NCI-H526 treated with DMSO at 0.1 percent for 48 hours (cell line): ENCODE measurements around the gene BANP.
"Not testable (repeated sequence)": the region's sequence is repeated elsewhere in the genome, so short reads cannot be mapped to it uniquely, and the experiment has no call there.

ENCODE experiments used
- DNase-seq: peaks from one replicate; lab custom pipeline; 2025; lab: John Stamatoyannopoulos, UW

The BANP gene

DNA sequence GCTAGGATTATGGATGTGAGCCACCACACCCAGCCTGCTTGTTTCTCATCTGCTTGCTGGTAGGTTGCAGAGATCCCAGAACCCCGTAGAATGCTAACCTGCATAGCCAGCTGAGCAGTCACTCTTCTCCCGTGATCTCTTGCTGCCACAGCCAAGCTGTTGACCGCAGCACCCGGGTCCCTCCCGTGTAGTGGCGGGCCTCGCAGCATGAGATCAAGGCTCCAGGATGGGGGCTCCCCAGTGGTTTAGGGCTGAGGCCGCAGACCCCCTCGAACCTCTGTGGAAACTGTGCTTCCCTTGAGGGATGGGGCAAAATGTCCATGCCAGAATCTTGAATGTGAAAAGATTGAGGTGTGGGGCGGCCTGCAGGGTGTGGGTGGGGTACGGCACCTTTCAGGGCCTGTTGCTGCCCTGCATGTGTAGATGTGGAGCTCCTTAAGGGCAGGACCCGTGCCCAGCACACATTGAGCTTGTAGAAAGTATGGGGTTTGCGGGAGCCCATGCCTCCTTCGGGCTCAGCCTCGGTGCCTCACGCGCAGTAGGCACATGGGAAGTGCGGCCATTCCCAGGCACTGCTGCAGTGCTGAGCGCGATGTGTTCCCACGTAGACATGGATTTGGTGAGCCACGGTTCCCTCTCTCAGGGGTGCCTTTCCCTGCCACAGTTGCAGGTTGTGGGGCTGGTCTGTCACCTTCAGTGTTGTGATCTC, 99.9 kb downstream of the BANP start:
- no peak for DNase-seq

- DNase-seq, result no peak
Measured at GRCh38 chr16:88052661-88053060, 101.4 kb downstream of the BANP start.

DNA sequence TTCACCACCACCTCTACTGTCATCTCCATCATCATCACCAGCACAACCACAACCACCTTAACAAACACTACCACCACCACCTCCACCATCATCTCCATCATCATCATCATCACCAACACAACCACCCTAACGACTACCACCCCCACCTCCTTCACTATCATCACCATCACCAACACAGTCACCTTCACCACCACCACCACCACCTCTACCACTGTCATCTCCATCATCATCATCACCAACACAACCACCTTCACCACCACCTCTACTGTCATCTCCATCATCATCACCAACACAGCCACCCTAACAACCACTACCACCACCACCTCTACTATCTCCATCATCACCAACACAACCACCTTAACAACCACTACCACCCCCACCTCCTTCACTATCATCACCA, 102.2 kb downstream of the BANP start:
- DNase-seq, result not testable (repeated sequence)

- DNase-seq, result no peak
Measured at GRCh38 chr16:88055356-88055755, 104.1 kb downstream of the BANP start.

GRCh38 chr16:88056212-88056611, 105.0 kb downstream of the BANP start:
- no peak for DNase-seq

- DNase-seq, result no peak
Measured at GRCh38 chr16:88057656-88058055, 106.4 kb downstream of the BANP start.

GRCh38 chr16:88058136-88058535, 106.9 kb downstream of the BANP start:
- DNase-seq, result no peak

GRCh38 chr16:88058817-88059216, 107.6 kb downstream of the BANP start:
- DNase-seq, result no peak

- no peak for DNase-seq
Measured at GRCh38 chr16:88059701-88060386, 108.6 kb downstream of the BANP start.

- DNase-seq, result no peak
Measured at GRCh38 chr16:88060524-88061219, 109.4 kb downstream of the BANP start.

DNA sequence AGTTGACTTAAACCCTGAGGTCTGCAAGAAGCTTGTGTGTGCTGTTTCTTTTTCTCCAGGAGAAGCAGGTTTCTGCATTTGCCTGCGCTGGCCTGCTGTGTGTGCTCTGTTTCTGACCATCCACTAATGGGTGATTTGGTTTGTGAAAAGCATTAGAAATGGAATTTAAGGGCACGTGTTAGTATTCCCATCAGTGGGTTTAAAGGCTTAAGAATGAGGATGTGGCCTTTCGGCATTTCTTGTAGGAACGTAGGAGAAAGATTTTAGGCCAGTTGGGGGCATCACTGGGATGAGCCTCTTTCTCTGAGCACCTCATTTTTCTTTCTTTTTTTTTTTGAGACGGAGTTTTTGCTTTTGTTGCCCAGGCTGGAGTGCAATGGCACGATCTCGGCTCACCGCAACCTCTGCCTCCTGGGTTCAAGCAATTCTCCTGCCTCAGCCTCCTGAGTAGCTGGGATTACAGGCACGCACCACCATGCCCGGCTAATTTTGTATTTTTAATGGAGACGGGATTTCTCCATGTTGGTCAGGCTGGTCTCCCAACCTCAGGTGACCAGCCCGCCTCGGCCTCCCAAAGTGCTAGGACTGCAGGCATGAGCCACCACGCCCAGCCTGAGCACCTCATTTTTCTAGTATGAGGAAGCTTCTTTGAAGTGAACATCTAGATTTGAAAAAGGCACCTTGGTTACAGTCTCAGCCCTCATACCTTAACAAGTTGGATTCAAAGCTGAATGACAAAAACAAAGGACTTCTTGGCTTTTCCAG, 110.3 kb downstream of the BANP start:
- DNase-seq, result no peak

DNA sequence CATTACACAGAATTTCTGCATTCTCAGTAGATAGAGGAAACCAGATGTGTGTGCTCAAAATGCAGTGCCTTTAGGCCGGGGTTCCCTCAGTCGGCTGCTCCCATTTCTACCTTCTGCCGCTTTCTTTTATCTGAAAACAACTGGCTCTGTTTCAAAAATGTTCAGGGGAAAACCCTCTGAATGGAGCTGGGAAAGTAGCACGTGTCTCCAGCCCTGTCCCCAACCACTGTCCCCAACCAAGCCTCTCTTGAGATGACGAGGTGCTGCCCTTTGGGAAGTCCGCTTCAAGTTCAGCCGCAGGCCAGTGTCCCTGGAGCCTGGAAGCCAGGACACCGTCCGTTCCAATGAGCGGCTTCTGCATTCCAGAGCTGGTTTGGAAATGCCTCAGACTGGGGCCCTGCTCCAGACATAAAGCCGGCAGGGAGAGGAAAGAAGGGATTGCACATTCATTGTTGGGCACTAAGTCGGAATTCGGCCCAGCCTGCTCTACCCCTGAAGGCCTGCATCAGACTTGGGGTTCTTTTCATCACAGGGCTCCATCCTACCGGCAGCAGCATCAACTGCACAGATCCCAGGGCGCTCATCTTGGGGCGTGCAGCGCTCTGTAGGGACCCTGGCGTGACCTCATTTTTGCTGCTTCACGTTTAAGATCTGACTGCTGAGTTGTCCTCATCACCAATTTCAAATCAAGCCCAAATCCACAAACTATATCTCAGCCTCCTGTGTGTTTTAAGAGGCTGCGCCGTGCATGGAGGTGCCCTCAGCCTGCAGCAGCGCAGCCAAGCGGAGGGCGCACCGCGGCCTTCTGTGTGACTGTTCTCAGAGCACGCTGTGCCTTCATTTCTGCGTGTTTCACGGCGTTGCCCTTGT, 111.3 kb downstream of the BANP start:
- no peak for DNase-seq

GRCh38 chr16:88063211-88063773, 112.1 kb downstream of the BANP start:
- DNase-seq, result no peak

- DNase-seq, result no peak
Measured at GRCh38 chr16:88064011-88064888, 113.0 kb downstream of the BANP start.

DNA sequence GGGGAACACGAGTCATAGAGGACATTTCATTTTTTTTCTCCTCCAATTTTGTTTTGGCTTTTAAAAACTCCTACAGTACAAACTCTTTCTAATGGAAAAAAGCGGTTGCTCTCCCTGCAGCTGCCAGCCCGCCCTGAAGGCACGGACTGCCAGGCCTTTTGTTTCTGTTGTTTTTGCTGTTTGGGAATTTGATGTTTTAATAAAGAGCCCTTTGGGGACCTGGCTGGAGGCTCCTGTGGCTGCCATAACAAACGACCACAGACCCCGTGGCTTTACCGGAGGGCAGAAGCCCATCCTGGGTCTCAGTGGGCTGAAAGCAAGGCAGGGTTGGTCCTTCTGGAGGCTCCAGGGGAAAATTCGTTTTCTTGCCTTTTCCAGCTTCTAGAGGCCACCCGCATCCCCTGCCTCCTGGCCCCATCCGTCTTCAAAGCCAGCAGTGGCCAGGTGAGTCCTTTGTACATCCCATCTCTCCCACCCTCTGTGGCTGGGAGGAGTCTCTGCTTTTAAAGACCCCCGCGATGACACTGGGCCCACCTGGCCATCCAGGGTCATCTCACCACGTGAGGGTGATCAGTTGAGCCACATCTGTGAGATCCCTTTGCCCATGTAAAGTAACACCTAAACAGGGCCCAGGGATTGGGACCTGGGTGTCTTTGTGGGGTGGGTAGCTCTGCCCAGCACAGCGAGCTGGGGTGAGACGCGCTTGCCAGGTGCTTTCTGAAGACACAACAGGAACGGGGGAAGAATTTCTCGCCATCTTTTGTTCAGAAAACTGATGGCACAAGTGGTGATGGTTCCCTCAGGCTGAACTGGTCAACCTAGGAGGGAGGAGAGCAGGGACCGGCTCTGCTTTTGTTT, 113.9 kb downstream of the BANP start:
- DNase-seq, result no peak

- DNase-seq, result no peak
Measured at GRCh38 chr16:88065747-88066142, 114.5 kb downstream of the BANP start.

DNA sequence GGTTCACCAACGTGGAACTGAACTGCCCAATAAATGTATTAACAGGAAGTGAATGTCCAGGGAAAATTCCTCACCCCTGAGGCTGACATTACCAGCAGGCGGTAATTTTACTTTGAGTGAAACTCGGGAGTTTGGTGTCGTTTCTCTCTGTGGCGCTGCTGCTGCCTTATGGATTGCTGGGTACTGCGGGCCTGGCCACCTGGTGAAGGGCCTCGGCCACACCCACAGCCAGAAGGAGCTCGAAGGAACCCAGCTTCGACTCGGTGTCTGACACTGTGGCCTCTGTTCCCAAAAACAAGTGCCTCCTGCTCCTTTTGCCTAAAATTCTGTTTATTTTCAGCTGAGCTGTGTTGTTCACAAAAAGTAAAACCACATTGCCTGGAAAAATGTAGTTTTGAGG, 115.0 kb downstream of the BANP start:
- DNase-seq, result no peak

- DNase-seq, result no peak
Measured at GRCh38 chr16:88066680-88067529, 115.7 kb downstream of the BANP start.
